BE2C (cell line): ENCODE measurements around the gene SLC12A2.
A peak's percentile ranks its signal among the peaks of the same experiment; 100 is the strongest.

ENCODE experiments used
- DNase-seq: peaks from one replicate; pipeline ENCODE4 v3.0.0-alpha.2; 2020
- H3K27me3 ChIP-seq: fragments of 250-450 bp; sonication (Bioruptor Pico); 2 replicates; pipeline ENCODE4 v1.5.1; 2020; ENCODE audit warnings: mild to moderate bottlenecking
- H3K36me3 ChIP-seq: fragments of 250-450 bp; sonication (Bioruptor Pico); 2 replicates; pipeline ENCODE4 v1.5.1; 2020; ENCODE audit warnings: mild to moderate bottlenecking
- H3K4me1 ChIP-seq: fragments of 250-450 bp; sonication (Bioruptor Pico); 2 replicates; pipeline ENCODE4 v1.5.1; 2020
- H3K4me3 ChIP-seq: 2 replicates; pipeline ENCODE4 v1.5.1; 2011; ENCODE audit warnings: low read depth, low read length
- H3K9me3 ChIP-seq: fragments of 250-450 bp; sonication (Bioruptor Pico); 2 replicates; pipeline ENCODE4 v1.5.1; 2020
- TF ChIP-seq, protein P1 (sequence below): IDR thresholded peaks from 2 replicates; pipeline ENCODE4 v1.5.1; 2012; ENCODE audit warnings: mild to moderate bottlenecking, low read depth, low read length

Gene SLC12A2

DNA sequence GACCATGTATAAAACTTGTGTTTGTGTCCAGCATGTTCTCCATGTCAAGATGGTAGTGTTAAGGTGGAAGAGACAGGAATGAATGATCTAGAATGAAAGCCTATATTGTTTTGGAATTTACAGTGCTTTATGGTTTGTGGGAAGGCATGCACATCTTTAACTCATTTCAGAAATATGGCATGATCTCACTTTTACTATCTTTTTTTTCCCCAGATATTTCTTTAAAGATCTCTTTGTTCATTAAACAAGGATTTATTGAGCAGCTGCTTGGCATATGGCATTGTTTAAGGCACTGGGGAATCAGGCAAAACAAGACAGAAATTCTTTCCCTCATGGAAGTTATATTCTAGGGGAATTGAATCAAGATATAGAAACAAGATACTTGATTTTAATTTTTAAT is 51.7 kb downstream of the SLC12A2 start:
- no peak for DNase-seq
- TF ChIP-seq, protein P1, sequence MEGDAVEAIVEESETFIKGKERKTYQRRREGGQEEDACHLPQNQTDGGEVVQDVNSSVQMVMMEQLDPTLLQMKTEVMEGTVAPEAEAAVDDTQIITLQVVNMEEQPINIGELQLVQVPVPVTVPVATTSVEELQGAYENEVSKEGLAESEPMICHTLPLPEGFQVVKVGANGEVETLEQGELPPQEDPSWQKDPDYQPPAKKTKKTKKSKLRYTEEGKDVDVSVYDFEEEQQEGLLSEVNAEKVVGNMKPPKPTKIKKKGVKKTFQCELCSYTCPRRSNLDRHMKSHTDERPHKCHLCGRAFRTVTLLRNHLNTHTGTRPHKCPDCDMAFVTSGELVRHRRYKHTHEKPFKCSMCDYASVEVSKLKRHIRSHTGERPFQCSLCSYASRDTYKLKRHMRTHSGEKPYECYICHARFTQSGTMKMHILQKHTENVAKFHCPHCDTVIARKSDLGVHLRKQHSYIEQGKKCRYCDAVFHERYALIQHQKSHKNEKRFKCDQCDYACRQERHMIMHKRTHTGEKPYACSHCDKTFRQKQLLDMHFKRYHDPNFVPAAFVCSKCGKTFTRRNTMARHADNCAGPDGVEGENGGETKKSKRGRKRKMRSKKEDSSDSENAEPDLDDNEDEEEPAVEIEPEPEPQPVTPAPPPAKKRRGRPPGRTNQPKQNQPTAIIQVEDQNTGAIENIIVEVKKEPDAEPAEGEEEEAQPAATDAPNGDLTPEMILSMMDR, result no peak
- Histone ChIP-seq H3K4me1 (no peaks in the 10 kb centered on the region), H3K36me3 (peaks cover 2% of the 10 kb centered on the region; the same call in 1 of the 2 replicates), H3K4me3 (no peak overlapping the region), H3K27me3 (no peaks in the 10 kb centered on the region), H3K9me3 (no peaks in the 10 kb centered on the region)

DNA sequence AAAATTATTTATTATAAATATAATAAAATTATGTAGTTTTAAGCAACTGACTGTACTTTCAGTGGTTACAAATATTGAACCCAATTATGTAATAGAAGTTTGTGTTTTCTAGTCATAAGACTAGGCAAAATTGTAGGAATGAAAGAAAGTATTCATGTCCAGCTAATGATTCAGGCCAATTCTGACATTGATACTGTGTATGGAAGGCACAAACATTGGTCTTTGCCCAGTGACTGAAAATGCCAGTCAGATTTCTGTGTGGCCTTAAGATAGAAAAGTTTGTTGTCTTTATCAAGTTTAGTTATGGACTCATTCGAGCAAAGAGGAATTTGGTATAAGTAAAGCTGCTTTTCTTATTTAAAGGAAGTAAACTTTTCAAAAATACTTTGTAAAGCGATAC is 60.3 kb downstream of the SLC12A2 start:
- no peak for DNase-seq
- H3K36me3 ChIP-seq, result no peaks in the 10 kb centered on the region
- H3K27me3 ChIP-seq, result no peaks in the 10 kb centered on the region
- H3K9me3 ChIP-seq, result no peaks in the 10 kb centered on the region
- H3K4me1 ChIP-seq, result no peaks in the 10 kb centered on the region
- TF ChIP-seq, protein P1, result no peak
- no peak overlapping the region for H3K4me3 ChIP-seq

DNA sequence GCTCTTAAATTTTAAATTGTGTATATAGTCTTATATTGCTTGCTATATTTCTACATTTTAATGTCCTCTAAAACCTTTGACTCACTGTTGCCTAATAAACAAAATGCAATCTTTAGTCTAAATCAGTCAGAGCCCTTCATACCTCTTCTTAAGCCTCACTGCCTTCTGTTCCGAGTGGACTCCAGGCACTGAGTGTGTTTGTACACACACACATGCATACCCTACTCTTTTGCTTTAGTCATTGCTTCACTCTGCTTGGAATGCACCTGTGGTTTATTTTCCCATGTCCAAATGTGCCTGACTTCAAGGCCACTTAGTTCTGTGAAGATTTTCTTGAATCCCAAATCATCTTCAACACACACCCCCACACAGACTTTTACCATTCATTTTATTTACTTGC is 60.9 kb downstream of the SLC12A2 start:
- TF ChIP-seq, protein P1, result no peak
- no peak for DNase-seq
- H3K36me3 ChIP-seq, result no peaks in the 10 kb centered on the region
- no peaks in the 10 kb centered on the region for H3K27me3 ChIP-seq
- H3K9me3 ChIP-seq, result no peaks in the 10 kb centered on the region
- no peaks in the 10 kb centered on the region for H3K4me1 ChIP-seq
- H3K4me3 ChIP-seq, result no peak overlapping the region

DNA sequence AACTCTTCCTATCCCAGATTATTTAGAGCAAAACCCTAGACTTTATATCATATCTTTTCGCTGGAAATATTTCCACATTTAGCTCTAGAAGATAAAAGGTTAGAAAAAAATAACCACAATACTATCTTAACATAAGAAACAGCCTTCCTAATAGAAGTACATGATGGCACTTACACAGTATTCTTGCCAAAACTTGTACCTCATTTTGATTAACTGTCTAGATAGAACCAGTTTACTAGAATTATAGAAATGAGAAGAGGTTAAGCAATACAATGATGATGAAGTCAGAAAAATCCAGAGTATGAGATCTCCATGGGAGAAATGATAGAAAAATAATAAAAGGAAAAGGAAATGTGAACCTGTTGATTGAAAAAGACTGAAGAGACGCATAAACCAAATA is 63.1 kb downstream of the SLC12A2 start:
- H3K36me3 ChIP-seq, result no peaks in the 10 kb centered on the region
- no peaks in the 10 kb centered on the region for H3K4me1 ChIP-seq
- no peaks in the 10 kb centered on the region for H3K9me3 ChIP-seq
- DNase-seq, result no peak
- TF ChIP-seq, protein P1, result no peak
- H3K4me3 ChIP-seq, result no peak overlapping the region
- H3K27me3 ChIP-seq, result no peaks in the 10 kb centered on the region

DNA sequence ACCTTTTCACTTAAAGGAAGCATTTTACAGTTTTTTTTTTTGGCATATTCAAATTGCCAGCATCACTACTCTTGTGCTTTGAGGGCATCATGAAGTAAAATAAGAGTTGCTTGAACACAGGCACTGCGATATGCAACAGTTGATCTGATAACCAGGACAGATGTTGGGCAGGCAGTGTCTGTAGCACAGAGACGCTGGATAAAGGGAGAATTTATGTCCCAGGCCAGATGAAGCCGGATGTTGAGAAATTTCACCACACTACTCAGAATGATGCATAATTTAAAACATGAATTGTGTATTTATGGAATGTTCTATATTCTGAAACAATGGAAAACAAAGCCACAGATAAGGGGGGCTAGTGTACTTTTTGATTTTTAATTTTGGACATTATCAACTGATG is 71.4 kb downstream of the SLC12A2 start:
- peak; percentile 9 for DNase-seq
- no peaks in the 10 kb centered on the region; the same call in none of the 2 replicates for H3K36me3 ChIP-seq
- TF ChIP-seq, protein P1, result no peak
- H3K4me3 ChIP-seq, result no peak overlapping the region
- H3K9me3 ChIP-seq, result 0 out of 2 replicates have a peak, but pooled peaks cover 2% of the 10 kb centered on the region
- peaks cover 3% of the 10 kb centered on the region; the same call in 1 of the 2 replicates for H3K4me1 ChIP-seq
- H3K27me3 ChIP-seq, result no peaks in the 10 kb centered on the region

DNA sequence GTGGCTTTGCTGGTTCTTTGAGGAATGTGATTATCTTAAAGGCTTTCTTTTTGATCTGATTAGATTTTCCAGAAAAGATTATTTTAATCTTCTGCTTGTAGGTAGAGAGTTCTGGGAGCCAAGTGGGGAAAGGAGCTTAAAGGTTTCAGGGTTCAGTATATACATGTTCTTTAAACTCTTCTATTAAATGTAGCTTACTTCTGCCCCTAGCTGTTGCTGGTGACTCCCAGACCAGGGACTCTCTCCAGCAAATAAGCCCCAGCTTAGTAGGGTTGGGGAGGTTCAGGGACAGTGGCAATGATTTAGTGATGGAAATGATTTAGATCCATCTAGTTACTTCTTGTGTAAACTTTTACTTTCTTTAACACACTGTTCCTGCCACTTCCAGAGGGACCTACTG is 72.2 kb downstream of the SLC12A2 start:
- no peak for DNase-seq
- Histone ChIP-seq H3K9me3 (0 out of 2 replicates have a peak, but pooled peaks cover 2% of the 10 kb centered on the region), H3K36me3 (no peaks in the 10 kb centered on the region; the same call in none of the 2 replicates), H3K4me3 (no peak overlapping the region), H3K4me1 (peaks cover 3% of the 10 kb centered on the region; the same call in 1 of the 2 replicates), H3K27me3 (no peaks in the 10 kb centered on the region)
- TF ChIP-seq, protein P1, result no peak
